OCI-LY3 (cell line): Measurements from ENCODE around the gene ADGRE1.

Experiments used
- H2AFZ ChIP-seq: fragments of 200-600, 300-600 bp; shearing (Covaris generic); 2 replicates; pipeline ENCODE4 v1.6.0; 2014; ENCODE audit warnings: antibody characterized with exemption, low read depth, low read length
- H3K27ac ChIP-seq: fragments of 200-600, 300-600 bp; sonication (generic); 2 replicates; pipeline ENCODE4 v1.5.1; 2014; ENCODE audit warnings: mild to moderate bottlenecking, low read length, moderate library complexity, mixed read lengths
- H3K27me3 ChIP-seq: fragments of 200-600, 300-600 bp; sonication (generic); 2 replicates; pipeline ENCODE4 v1.6.1; 2014; ENCODE audit warnings: low read depth, low read length, mixed read lengths
- H3K36me3 ChIP-seq: fragments of 200-600, 300-600 bp; sonication (generic); replicated peaks from 2 replicates; pipeline ENCODE3; 2014; ENCODE audit warnings: low read depth, low read length, mixed read lengths
- H3K4me1 ChIP-seq: fragments of 300-600, 200-600 bp; sonication (generic); 2 replicates; pipeline ENCODE4 v1.6.1; 2014; ENCODE audit warnings: low read length, mixed read lengths
- H3K4me2 ChIP-seq: fragments of 200-600, 300-600 bp; sonication (generic); 2 replicates; pipeline ENCODE4 v1.6.1; 2014; ENCODE audit warnings: low read length, mixed read lengths
- H3K4me3 ChIP-seq: fragments of 300-600, 200-600 bp; sonication (generic); 2 replicates; pipeline ENCODE4 v1.5.1; 2014; ENCODE audit warnings: antibody characterized with exemption, mild to moderate bottlenecking, low read length, moderate library complexity
- H3K79me2 ChIP-seq: fragments of 300-600, 200-600 bp; shearing (Covaris generic); 2 replicates; pipeline ENCODE4 v1.6.1; 2014; ENCODE audit warnings: mild to moderate bottlenecking, low read length, mixed read lengths
- H3K9ac ChIP-seq: fragments of 300-600, 200-600 bp; shearing (Covaris generic); 2 replicates; pipeline ENCODE4 v1.6.0; 2014; ENCODE audit warnings: mild to moderate bottlenecking, low read length, moderate library complexity
- H3K9me3 ChIP-seq: fragments of 200-600, 300-600 bp; shearing (Covaris generic); 2 replicates; pipeline ENCODE4 v1.6.1; 2014; ENCODE audit warnings: low read length, mixed read lengths; ENCODE audit not compliant: insufficient read depth
- H4K20me1 ChIP-seq: fragments of 200-600, 300-600 bp; sonication (generic); 2 replicates; pipeline ENCODE4 v1.6.1; 2016; ENCODE audit warnings: low read length, mixed read lengths; ENCODE audit not compliant: insufficient read depth
- EZH2phosphoT487 ChIP-seq: fragments of 200-600 bp; shearing (Covaris generic); IDR thresholded peaks from 2 replicates; pipeline ENCODE4 v1.6.1; 2018; ENCODE audit warnings: antibody characterized with exemption, mixed run types, low read depth
- TF ChIP-seq, protein P1 (sequence below): fragments of 200-600, 300-600 bp; sonication (generic); IDR thresholded peaks from 2 replicates; pipeline ENCODE4 v1.5.1; 2014; ENCODE audit warnings: antibody characterized with exemption, low read length, low read depth

The ADGRE1 gene

GRCh38 chr19:6848986-6849385 is 38.4 kb upstream of the ADGRE1 start:
- H3K27me3 ChIP-seq, result no peaks in the 10 kb centered on the region
- no peak for TF ChIP-seq EZH2phosphoT487
- H3K4me2 ChIP-seq, result no peak overlapping the region

GRCh38 chr19:6849876-6850275 is 37.5 kb upstream of the ADGRE1 start:
- no peak overlapping the region for H3K9ac ChIP-seq
- peaks cover 47% of the 10 kb centered on the region for H3K36me3 ChIP-seq

More at GRCh38 chr19:6848986-6849385, 38.4 kb upstream of the ADGRE1 start:
- Histone ChIP-seq H3K4me1 (no peaks in the 10 kb centered on the region), H3K4me3 (no peak overlapping the region), H3K27ac (no peak overlapping the region), H3K9ac (no peak overlapping the region), H4K20me1 (0 out of 2 replicates have a peak, but pooled peaks cover 3% of the 10 kb centered on the region), H3K36me3 (peaks cover 42% of the 10 kb centered on the region), H3K79me2 (no peaks in the 10 kb centered on the region), H2AFZ (no peak overlapping the region), H3K9me3 (no peaks in the 10 kb centered on the region)

GRCh38 chr19:6851359-6851758 is 36.0 kb upstream of the ADGRE1 start:
- Histone ChIP-seq H3K36me3 (peaks cover 57% of the 10 kb centered on the region), H3K9me3 (no peaks in the 10 kb centered on the region), H3K4me2 (no peak overlapping the region), H3K4me3 (no peak overlapping the region), H3K9ac (no peak overlapping the region), H3K79me2 (no peaks in the 10 kb centered on the region), H4K20me1 (0 out of 2 replicates have a peak, but pooled peaks cover 3% of the 10 kb centered on the region), H2AFZ (no peak overlapping the region), H3K27me3 (no peaks in the 10 kb centered on the region), H3K4me1 (no peaks in the 10 kb centered on the region), H3K27ac (no peak overlapping the region)
- TF ChIP-seq, protein P1, sequence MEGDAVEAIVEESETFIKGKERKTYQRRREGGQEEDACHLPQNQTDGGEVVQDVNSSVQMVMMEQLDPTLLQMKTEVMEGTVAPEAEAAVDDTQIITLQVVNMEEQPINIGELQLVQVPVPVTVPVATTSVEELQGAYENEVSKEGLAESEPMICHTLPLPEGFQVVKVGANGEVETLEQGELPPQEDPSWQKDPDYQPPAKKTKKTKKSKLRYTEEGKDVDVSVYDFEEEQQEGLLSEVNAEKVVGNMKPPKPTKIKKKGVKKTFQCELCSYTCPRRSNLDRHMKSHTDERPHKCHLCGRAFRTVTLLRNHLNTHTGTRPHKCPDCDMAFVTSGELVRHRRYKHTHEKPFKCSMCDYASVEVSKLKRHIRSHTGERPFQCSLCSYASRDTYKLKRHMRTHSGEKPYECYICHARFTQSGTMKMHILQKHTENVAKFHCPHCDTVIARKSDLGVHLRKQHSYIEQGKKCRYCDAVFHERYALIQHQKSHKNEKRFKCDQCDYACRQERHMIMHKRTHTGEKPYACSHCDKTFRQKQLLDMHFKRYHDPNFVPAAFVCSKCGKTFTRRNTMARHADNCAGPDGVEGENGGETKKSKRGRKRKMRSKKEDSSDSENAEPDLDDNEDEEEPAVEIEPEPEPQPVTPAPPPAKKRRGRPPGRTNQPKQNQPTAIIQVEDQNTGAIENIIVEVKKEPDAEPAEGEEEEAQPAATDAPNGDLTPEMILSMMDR, result no peak
- no peak for TF ChIP-seq EZH2phosphoT487

More at GRCh38 chr19:6849876-6850275, 37.5 kb upstream of the ADGRE1 start:
- Histone ChIP-seq H3K4me3 (no peak overlapping the region), H3K9me3 (no peaks in the 10 kb centered on the region), H3K27ac (no peak overlapping the region), H3K4me2 (no peak overlapping the region), H4K20me1 (0 out of 2 replicates have a peak, but pooled peaks cover 3% of the 10 kb centered on the region), H3K4me1 (no peaks in the 10 kb centered on the region), H2AFZ (no peak overlapping the region), H3K27me3 (no peaks in the 10 kb centered on the region), H3K79me2 (no peaks in the 10 kb centered on the region)
- TF ChIP-seq EZH2phosphoT487, result no peak
- TF ChIP-seq, protein P1, result no peak

DNA sequence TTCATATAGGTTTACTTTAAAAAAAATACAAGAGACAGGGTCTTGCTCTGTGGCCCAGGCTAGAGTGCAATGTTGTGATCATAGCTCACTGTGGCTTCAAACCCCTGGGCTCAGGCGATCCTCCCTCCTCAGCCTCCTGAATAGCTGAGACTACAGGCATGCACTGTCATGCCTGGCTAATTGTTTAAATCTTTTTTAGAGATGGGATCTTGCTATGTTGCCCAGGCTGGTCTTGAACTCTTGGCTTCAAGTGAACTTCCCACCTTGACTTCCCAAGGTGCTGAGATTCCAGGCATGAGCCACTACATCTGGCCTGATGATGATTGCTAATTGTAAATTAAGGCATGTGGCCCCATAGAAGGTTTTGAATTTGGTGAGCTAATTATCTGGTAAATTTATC is 35.4 kb upstream of the ADGRE1 start:
- H3K9ac ChIP-seq, result no peak overlapping the region
- H2AFZ ChIP-seq, result no peak overlapping the region
- H3K27ac ChIP-seq, result no peak overlapping the region
- H3K4me1 ChIP-seq, result no peaks in the 10 kb centered on the region
- H3K9me3 ChIP-seq, result no peaks in the 10 kb centered on the region
- peaks cover 61% of the 10 kb centered on the region for H3K36me3 ChIP-seq
- H3K4me3 ChIP-seq, result no peak overlapping the region
- no peaks in the 10 kb centered on the region for H3K27me3 ChIP-seq
- H4K20me1 ChIP-seq, result 0 out of 2 replicates have a peak, but pooled peaks cover 3% of the 10 kb centered on the region
- no peak for TF ChIP-seq EZH2phosphoT487
- TF ChIP-seq, protein P1, result no peak
- H3K79me2 ChIP-seq, result no peaks in the 10 kb centered on the region
- H3K4me2 ChIP-seq, result no peak overlapping the region
